Naive thymus-derived CD4-positive, alpha-beta T cell (primary cell): ENCODE results near the gene PARVA. TPM values are rescaled to one million over a fixed set of nuclear protein-coding genes. Genes with fewer than 3 reads are reported as not detected.

Experiments used
- ATAC-seq: fragments of 150-1000 bp; cut with Tn5 transposase; 2 replicates; pipeline ENCODE4 v1.10.0; 2021; ENCODE audit warnings: mild to moderate bottlenecking, moderate library complexity
- CTCF ChIA-PET: fragments of 350-600 bp; sonication (Branson Sonifier 250); formaldehyde crosslinking; loops from one replicate; lab custom pipeline; 2021; ENCODE audit warnings: antibody characterized with exemption; lab: Charles Lee
- POLR2A ChIA-PET: fragments of 350-600 bp; sonication (Branson Sonifier 250); formaldehyde crosslinking; loops from one replicate; lab custom pipeline; 2021; ENCODE audit warnings: antibody characterized with exemption, inconsistent platforms; lab: Charles Lee
- DNase-seq, 9 donors: peaks; one replicate each; pipeline versions ENCODE4 v3.0.0 to v3.0.0-alpha.2; 2020 to 2022; ENCODE audit warnings: mixed read lengths in 1 of 9
- H3K27ac ChIP-seq: one replicate; pipeline ENCODE4 v1.7.0; 2013; ENCODE audit warnings: mild to moderate bottlenecking, low read depth, low read length, moderate library complexity
- H3K27me3 ChIP-seq, 2 donors: one replicate each; pipeline ENCODE4 v1.7.0; 2013; ENCODE audit warnings: low read length in 2 of 2, mild to moderate bottlenecking in 2 of 2, moderate library complexity in 2 of 2; ENCODE audit not compliant: control insufficient read depth in 2 of 2, insufficient read depth in 2 of 2
- H3K36me3 ChIP-seq, 3 experiments: 1 replicate in 2 of 3; 2 replicates in 1 of 3; pipeline ENCODE4 v1.7.0; 2013; ENCODE audit warnings: low read length in 3 of 3, mild to moderate bottlenecking in 3 of 3, moderate library complexity in 1 of 3; ENCODE audit not compliant: insufficient read depth in 3 of 3, control insufficient read depth in 2 of 3
- H3K4me1 ChIP-seq, 2 donors: one replicate each; pipeline ENCODE4 v1.7.0; 2013; ENCODE audit warnings: low read length in 2 of 2, mild to moderate bottlenecking in 2 of 2, moderate library complexity in 1 of 2; ENCODE audit not compliant: control insufficient read depth in 2 of 2, insufficient read depth in 2 of 2
- H3K4me3 ChIP-seq: 2 replicates; pipeline ENCODE4 v1.7.0; 2013; ENCODE audit warnings: mild to moderate bottlenecking, low read length
- H3K9me3 ChIP-seq, 3 experiments: 1 replicate in 2 of 3; 2 replicates in 1 of 3; pipeline ENCODE4 v1.7.0; 2013; ENCODE audit warnings: low read length in 3 of 3; ENCODE audit not compliant: control insufficient read depth in 2 of 3
- H3K27ac Mint-ChIP-seq, 9 donors: one replicate each; pipeline ENCODE4 v1.8.0; 2020 to 2022; ENCODE audit warnings: mixed read lengths in 9 of 9, mild to moderate bottlenecking in 8 of 9, moderate library complexity in 5 of 9, inconsistent platforms in 2 of 9
- H3K27me3 Mint-ChIP-seq, 5 donors: one replicate each; pipeline ENCODE4 v1.8.0; 2021 to 2022; ENCODE audit warnings: mixed read lengths in 5 of 5, mild to moderate bottlenecking in 1 of 5
- H3K36me3 Mint-ChIP-seq, 5 donors: one replicate each; pipeline ENCODE4 v1.8.0; 2020 to 2022; ENCODE audit warnings: mixed read lengths in 5 of 5, mild to moderate bottlenecking in 3 of 5, inconsistent platforms in 1 of 5
- H3K4me1 Mint-ChIP-seq, 7 donors: one replicate each; pipeline ENCODE4 v1.8.0; 2020 to 2022; ENCODE audit warnings: mixed read lengths in 7 of 7, mild to moderate bottlenecking in 3 of 7, inconsistent platforms in 1 of 7
- H3K4me3 Mint-ChIP-seq, 10 donors: one replicate each; pipeline ENCODE4 v1.8.0; 2020 to 2022; ENCODE audit warnings: mild to moderate bottlenecking in 10 of 10, mixed read lengths in 10 of 10, moderate library complexity in 6 of 10, inconsistent platforms in 2 of 10
- H3K9me3 Mint-ChIP-seq, 11 donors: one replicate each; pipeline ENCODE4 v1.8.0; 2020 to 2022; ENCODE audit warnings: mixed read lengths in 11 of 11, mild to moderate bottlenecking in 4 of 11, inconsistent platforms in 1 of 11, moderate library complexity in 1 of 11
- intact Hi-C, 2 donors: fragments of 100-400 bp; cut with micrococcal nuclease; formaldehyde crosslinking; loops; one replicate each; pipeline ENCODE4 v1.15.1; 2023
- polyA plus RNA-seq, 2 donors: library from polyadenylated mRNA; unstranded; fragments of 300-500 nt; fragmentation: Illumina TruSeq; gene quantifications; one replicate each; pipeline ENCODE4 v1.2.3, GENCODE V29; 2021
- total RNA-seq, 6 experiments: library from RNA in 5 of 6; stranded (reverse) in 5 of 6; gene quantifications; 1 replicate in 5 of 6; 2 replicates in 1 of 6; pipeline ENCODE4 v1.2.3 and lab custom pipeline; 2021 to 2026

Gene PARVA
- total and polyA plus RNA-seq, 7 experiments from 2014 or later, result 0.07 to 0.97 (median 0.69) TPM

DNA sequence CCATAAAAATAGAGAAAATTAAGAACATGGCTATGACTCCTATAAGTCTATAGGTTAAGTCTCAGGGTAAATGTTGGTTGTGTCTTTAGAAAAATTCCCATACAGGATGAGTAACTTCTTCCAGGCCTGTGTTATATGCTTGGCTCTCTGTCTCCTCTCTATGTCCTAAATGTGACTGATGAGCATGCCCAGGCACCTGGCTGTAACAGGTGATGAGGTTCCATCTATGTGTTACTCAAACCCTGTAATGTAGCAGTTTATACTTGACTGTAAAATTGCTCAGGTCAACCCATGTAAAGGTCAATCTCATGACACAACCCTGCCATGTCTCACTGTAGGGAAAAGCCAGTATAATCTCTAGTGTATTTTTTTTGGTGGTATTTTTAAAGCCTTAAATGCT is 69.5 kb downstream of the PARVA start:
- intact Hi-C loops, result no loop called here
- Histone ChIP-seq H3K36me3 (no peaks in the 10 kb centered on the region), H3K9me3 (no peaks in the 10 kb centered on the region), H3K4me3 (no peak overlapping the region), H3K27ac (no peak overlapping the region), H3K27me3 (no peaks in the 10 kb centered on the region), H3K4me1 (no peaks in the 10 kb centered on the region)
- DNase-seq (no peak), ATAC-seq (no peak)
- no peak overlapping the region for H3K27ac Mint-ChIP-seq
- CTCF ChIA-PET, result no interaction called here
- H3K9me3 Mint-ChIP-seq, result no peaks in the 10 kb centered on the region
- H3K27me3 Mint-ChIP-seq, result peaks cover 0 to 13% (median 7%) of the 10 kb centered on the region in 5 donors
- H3K4me1 Mint-ChIP-seq, result no peaks in the 10 kb centered on the region
- peaks cover 0 to 3% (median 0%) of the 10 kb centered on the region in 5 donors for H3K36me3 Mint-ChIP-seq
- POLR2A ChIA-PET, result no interaction called here
- H3K4me3 Mint-ChIP-seq, result no peak overlapping the region

GRCh38 chr11:12448131-12448939 is 71.0 kb downstream of the PARVA start:
- H3K4me1 Mint-ChIP-seq, result no peaks in the 10 kb centered on the region
- H3K36me3 ChIP-seq, result no peaks in the 10 kb centered on the region
- peaks cover 0 to 13% (median 7%) of the 10 kb centered on the region in 5 donors for H3K27me3 Mint-ChIP-seq
- ChIA-PET CTCF (no interaction called here), POLR2A (interaction anchor here (0.6 kb wide), 1 partner anchor 309 kb away, joined by 3 read pairs; no protein-coding TSS in a partner anchor)
- no peaks in the 10 kb centered on the region for H3K9me3 Mint-ChIP-seq
- no peaks in the 10 kb centered on the region for H3K4me1 ChIP-seq
- ATAC-seq, result no peak
- H3K27ac ChIP-seq, result no peak overlapping the region
- H3K4me3 ChIP-seq, result no peak overlapping the region
- H3K36me3 Mint-ChIP-seq, result peaks cover 0 to 3% (median 0%) of the 10 kb centered on the region in 5 donors
- intact Hi-C loops, result no loop called here
- no peak overlapping the region for H3K4me3 Mint-ChIP-seq
- DNase-seq, result no peak
- no peaks in the 10 kb centered on the region for H3K27me3 ChIP-seq
- no peaks in the 10 kb centered on the region for H3K9me3 ChIP-seq
- no peak overlapping the region for H3K27ac Mint-ChIP-seq

GRCh38 chr11:12449961-12450715 is 72.8 kb downstream of the PARVA start:
- CTCF ChIA-PET, result interaction anchor here (0.8 kb wide), 1 partner anchor 119 kb away, joined by 4 read pairs; no protein-coding TSS in a partner anchor
- POLR2A ChIA-PET, result interaction anchor here (0.7 to 0.9 kb wide), 2 partner anchors 15 to 603 kb away, joined by 3 read pairs; no protein-coding TSS in a partner anchor

DNA sequence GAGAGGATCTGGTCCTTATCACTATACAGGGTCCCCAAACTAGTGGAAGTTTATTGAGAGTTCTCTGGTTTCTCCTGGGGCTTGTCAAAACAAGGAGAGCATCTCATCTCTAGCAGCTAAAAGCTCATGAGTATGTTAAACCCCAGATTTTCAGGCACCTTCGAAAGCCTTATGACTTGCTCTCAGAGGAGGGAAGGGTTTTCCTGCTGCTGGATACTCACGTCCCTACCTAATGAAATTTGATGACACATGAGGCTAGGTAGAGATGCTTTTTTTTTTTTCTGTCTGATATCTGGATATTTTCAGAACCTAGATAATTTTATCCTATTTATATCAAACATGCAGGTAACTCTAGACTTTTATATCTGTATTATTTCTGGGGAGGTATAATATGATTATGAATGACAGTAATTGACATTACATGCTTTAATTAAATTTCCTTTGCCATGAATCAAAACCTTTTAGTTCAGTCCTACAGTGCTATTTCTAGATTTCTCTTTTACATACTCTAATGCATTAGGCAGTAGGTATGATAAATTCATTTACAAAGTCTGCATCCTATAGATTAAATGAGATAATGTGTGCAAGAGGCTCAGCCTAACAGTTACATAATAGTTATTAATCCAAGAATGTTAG is 73.9 kb downstream of the PARVA start:
- Mint-ChIP-seq H3K4me1 (no peaks in the 10 kb centered on the region), H3K27ac (no peak overlapping the region), H3K9me3 (no peaks in the 10 kb centered on the region), H3K36me3 (no peaks in the 10 kb centered on the region), H3K4me3 (no peak overlapping the region), H3K27me3 (peaks cover 0 to 15% (median 7%) of the 10 kb centered on the region in 5 donors)
- ATAC-seq, result no peak
- no peak for DNase-seq
- ChIA-PET CTCF (no interaction called here), POLR2A (no interaction called here)
- no peak overlapping the region for H3K27ac ChIP-seq
- H3K9me3 ChIP-seq, result no peaks in the 10 kb centered on the region
- H3K4me1 ChIP-seq, result no peaks in the 10 kb centered on the region
- H3K27me3 ChIP-seq, result no peaks in the 10 kb centered on the region
- H3K36me3 ChIP-seq, result no peaks in the 10 kb centered on the region
- H3K4me3 ChIP-seq, result no peak overlapping the region
- intact Hi-C loops, result no loop called here

More at GRCh38 chr11:12449961-12450715, 72.8 kb downstream of the PARVA start:
- Histone ChIP-seq H3K27me3 (no peaks in the 10 kb centered on the region), H3K9me3 (no peaks in the 10 kb centered on the region), H3K4me1 (no peaks in the 10 kb centered on the region), H3K27ac (no peak overlapping the region), H3K4me3 (no peak overlapping the region), H3K36me3 (no peaks in the 10 kb centered on the region)
- Mint-ChIP-seq H3K9me3 (no peaks in the 10 kb centered on the region), H3K27me3 (peaks cover 0 to 11% (median 7%) of the 10 kb centered on the region in 5 donors), H3K4me1 (no peaks in the 10 kb centered on the region), H3K36me3 (no peaks in the 10 kb centered on the region), H3K4me3 (no peak overlapping the region), H3K27ac (no peak overlapping the region)
- ATAC-seq, result no peak
- intact Hi-C loops, result no loop called here
- no peak for DNase-seq

DNA sequence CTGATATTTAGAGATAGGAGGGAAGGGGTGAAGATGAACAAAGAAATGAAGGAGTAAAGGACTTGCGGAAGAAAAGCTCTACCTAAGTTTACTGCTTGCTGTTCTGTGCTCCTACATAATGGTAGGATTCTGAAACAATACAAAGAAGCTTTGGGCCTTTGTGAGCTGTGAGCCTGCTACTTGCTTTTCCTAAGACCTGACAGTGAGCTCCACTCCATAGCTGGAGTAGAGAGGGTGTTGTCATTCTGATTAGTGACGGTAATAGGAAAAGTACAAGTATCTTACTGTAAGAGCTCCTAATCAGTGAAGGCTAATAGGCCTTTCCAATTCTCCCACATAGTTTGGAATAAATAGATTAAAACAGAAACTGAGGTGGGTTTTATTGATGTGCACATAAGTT is 75.9 kb downstream of the PARVA start:
- ChIA-PET CTCF (interaction anchor here (1.2 kb wide), 1 partner anchor 12 kb away, joined by 3 read pairs; no protein-coding TSS in a partner anchor), POLR2A (no interaction called here)
- Mint-ChIP-seq H3K9me3 (no peaks in the 10 kb centered on the region), H3K27me3 (peaks cover 0 to 11% (median 7%) of the 10 kb centered on the region in 5 donors), H3K4me1 (no peaks in the 10 kb centered on the region), H3K4me3 (no peak overlapping the region), H3K27ac (no peak overlapping the region), H3K36me3 (no peaks in the 10 kb centered on the region)
- intact Hi-C loops, result no loop called here
- Histone ChIP-seq H3K27me3 (no peaks in the 10 kb centered on the region), H3K36me3 (no peaks in the 10 kb centered on the region), H3K27ac (no peak overlapping the region), H3K4me1 (no peaks in the 10 kb centered on the region), H3K4me3 (no peak overlapping the region), H3K9me3 (no peaks in the 10 kb centered on the region)
- ATAC-seq (no peak), DNase-seq (no peak)

DNA sequence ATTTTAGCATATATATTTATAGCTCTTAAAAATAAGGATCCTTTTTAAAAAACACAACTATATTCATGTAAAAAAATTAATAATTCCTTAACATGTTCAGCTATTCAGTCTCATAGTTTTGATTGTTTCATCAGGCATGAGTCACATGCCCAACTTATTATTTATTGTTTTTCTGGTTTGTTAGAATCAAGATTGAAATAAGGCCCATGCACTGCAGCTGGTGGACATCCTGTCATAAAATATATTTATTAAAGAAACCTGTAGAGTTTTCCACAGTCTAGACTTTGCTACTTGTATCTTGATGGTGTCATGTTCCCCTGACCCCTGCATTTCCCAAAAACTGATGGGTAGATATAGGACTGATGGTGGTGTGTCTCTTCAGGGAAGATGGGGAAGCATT is 77.4 kb downstream of the PARVA start:
- Histone ChIP-seq H3K27ac (no peak overlapping the region), H3K4me1 (no peaks in the 10 kb centered on the region), H3K27me3 (no peaks in the 10 kb centered on the region), H3K36me3 (no peaks in the 10 kb centered on the region), H3K4me3 (no peak overlapping the region), H3K9me3 (no peaks in the 10 kb centered on the region)
- H3K4me1 Mint-ChIP-seq, result no peaks in the 10 kb centered on the region
- H3K27ac Mint-ChIP-seq, result no peak overlapping the region
- intact Hi-C loops, result no loop called here
- ChIA-PET POLR2A (no interaction called here), CTCF (no interaction called here)
- no peak for ATAC-seq
- no peaks in the 10 kb centered on the region for H3K36me3 Mint-ChIP-seq
- no peak overlapping the region for H3K4me3 Mint-ChIP-seq
- peaks cover 0 to 5% (median 1%) of the 10 kb centered on the region in 5 donors for H3K27me3 Mint-ChIP-seq
- no peaks in the 10 kb centered on the region for H3K9me3 Mint-ChIP-seq
- DNase-seq, result no peak
